HCT116 (cell line): ENCODE results near the gene DCAF5.

Experiments
- CEBPB ChIP-seq: IDR thresholded peaks from 2 replicates; pipeline ENCODE4 v1.6.1; 2012; ENCODE audit warnings: low read depth
- CTCF ChIP-seq, 3 experiments: fragments of 200-600 bp in 1 of 3; sonication (generic) in 1 of 3; IDR thresholded peaks in 2 of 3; conservative IDR thresholded peaks in 1 of 3; 2 replicates each; pipeline ENCODE4 v1.5.1; 2012 to 2017; ENCODE audit warnings: low read depth in 2 of 3, low read length in 2 of 3, antibody characterized with exemption in 1 of 3, borderline replicate concordance in 1 of 3, control low read depth in 1 of 3, mild to moderate bottlenecking in 1 of 3, mixed read lengths in 1 of 3, mixed run types in 1 of 3, moderate library complexity in 1 of 3; ENCODE audit not compliant: insufficient read depth in 1 of 3
- SIN3A ChIP-seq: IDR thresholded peaks from 2 replicates; pipeline ENCODE4 v1.6.1; 2012; ENCODE audit warnings: low read depth

GRCh38 chr14:69042299-69042698, 110.6 kb downstream of the DCAF5 start:
- TF ChIP-seq SIN3A (no peak), CEBPB (no peak), CTCF (IDR thresholded peaks at IDR 0.05 in 2 of 3, conservative IDR thresholded peaks at IDR 0.05 in 1 of 3; ENCODE audit: borderline replicate concordance in 1 of 3, insufficient read depth in 1 of 3, low read depth in 2 of 3, low read length in 2 of 3) (no peak)
